Measurements from ENCODE around the gene SPRR5.

DNA sequence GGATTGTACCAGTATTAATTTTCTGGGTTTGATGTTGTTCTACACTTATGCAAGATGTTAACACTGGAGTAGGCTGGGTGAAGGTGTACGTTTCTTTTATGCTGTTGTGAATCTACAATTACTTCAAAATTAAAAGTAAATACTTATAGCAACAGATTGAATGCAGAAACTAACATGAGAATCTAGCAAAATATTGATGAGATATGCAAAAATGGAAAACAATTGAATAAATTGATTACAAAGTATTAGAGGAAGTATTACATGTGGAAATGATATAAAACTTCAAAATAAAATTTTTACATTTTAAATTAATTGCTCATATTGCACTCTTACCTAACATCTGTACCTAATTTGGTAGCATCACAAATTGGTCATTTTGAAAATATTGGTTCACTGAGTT is 48.8 kb downstream of the SPRR5 start:
- TF ChIP-seq, protein P1, sequence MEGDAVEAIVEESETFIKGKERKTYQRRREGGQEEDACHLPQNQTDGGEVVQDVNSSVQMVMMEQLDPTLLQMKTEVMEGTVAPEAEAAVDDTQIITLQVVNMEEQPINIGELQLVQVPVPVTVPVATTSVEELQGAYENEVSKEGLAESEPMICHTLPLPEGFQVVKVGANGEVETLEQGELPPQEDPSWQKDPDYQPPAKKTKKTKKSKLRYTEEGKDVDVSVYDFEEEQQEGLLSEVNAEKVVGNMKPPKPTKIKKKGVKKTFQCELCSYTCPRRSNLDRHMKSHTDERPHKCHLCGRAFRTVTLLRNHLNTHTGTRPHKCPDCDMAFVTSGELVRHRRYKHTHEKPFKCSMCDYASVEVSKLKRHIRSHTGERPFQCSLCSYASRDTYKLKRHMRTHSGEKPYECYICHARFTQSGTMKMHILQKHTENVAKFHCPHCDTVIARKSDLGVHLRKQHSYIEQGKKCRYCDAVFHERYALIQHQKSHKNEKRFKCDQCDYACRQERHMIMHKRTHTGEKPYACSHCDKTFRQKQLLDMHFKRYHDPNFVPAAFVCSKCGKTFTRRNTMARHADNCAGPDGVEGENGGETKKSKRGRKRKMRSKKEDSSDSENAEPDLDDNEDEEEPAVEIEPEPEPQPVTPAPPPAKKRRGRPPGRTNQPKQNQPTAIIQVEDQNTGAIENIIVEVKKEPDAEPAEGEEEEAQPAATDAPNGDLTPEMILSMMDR (IDR thresholded peaks at IDR 0.05; ENCODE audit: borderline replicate concordance, extremely low read depth, low read length, poor library complexity, severe bottlenecking), result no peak
- no peak for TF ChIP-seq EZH2 (IDR thresholded peaks at IDR 0.05; ENCODE audit: borderline replicate concordance, low read depth, low read length, severe bottlenecking)
